ENCODE data around the gene VPS13C. TPM values are rescaled to one million over a fixed set of nuclear protein-coding genes. Genes with fewer than 3 reads are reported as not detected.

Gene VPS13C
- polyA plus RNA-seq, 1 experiment: 6.0 TPM

DNA sequence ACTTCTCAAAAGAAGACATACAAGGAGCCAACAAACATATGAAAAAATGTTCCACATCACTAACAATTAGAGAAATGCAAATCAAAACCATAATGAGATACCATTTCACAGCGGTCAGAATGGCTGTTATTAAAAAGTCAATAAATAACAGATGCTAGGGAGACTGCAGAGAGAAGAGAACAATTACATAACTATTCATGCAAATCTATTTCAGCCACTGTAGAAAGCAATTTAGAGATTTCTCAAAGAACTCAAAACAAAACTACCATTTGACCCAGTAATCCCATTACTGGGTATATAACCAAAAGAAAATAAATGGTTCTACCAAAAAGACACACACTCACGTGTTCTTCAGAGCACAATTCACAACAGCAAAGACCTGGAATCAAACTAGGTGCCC lies 116.3 kb downstream of the VPS13C start:
- CTCF ChIA-PET: interaction anchor here (0.9 kb wide), 1 partner anchor 29 kb away, joined by 3 read pairs; no protein-coding TSS in a partner anchor
- POLR2A ChIA-PET: interaction anchor here (0.6 kb wide), 1 partner anchor 27 kb away, joined by 10 read pairs; no protein-coding TSS in a partner anchor

DNA sequence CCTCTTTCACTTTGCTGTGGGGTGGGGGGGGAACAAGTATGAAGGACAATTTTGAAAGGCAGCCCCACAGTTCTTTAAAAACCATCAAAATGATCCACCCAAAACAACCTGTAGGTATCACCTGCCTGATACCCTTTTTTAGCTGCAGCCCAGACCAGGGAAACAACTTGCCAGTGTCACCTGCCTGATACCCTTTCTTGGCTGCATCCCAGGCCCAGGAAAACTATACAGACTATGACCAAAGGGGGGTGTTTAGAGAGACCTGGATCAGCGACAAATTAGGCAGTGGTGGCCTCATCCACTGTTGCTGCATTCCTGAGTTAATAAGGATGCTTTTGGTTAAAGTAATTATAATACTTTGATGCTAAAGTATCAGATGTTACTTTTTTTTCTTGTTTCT lies 122.0 kb downstream of the VPS13C start:
- TF ChIP-seq, protein P1, sequence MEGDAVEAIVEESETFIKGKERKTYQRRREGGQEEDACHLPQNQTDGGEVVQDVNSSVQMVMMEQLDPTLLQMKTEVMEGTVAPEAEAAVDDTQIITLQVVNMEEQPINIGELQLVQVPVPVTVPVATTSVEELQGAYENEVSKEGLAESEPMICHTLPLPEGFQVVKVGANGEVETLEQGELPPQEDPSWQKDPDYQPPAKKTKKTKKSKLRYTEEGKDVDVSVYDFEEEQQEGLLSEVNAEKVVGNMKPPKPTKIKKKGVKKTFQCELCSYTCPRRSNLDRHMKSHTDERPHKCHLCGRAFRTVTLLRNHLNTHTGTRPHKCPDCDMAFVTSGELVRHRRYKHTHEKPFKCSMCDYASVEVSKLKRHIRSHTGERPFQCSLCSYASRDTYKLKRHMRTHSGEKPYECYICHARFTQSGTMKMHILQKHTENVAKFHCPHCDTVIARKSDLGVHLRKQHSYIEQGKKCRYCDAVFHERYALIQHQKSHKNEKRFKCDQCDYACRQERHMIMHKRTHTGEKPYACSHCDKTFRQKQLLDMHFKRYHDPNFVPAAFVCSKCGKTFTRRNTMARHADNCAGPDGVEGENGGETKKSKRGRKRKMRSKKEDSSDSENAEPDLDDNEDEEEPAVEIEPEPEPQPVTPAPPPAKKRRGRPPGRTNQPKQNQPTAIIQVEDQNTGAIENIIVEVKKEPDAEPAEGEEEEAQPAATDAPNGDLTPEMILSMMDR (IDR thresholded peaks at IDR 0.05; ENCODE audit: insufficient read depth, low read depth, low read length): no peak
- CTCF ChIA-PET: no interaction called here
- Histone ChIP-seq H3K27me3 (ENCODE audit: control insufficient read depth, insufficient read depth, low read length) (no peaks in the 10 kb centered on the region), H3K4me3 (ENCODE audit: low read depth, low read length) (no peak overlapping the region), H3K36me3 (ENCODE audit: control insufficient read depth, insufficient read depth, low read length) (no peaks in the 10 kb centered on the region)
- POLR2A ChIA-PET: no interaction called here
- DNase-seq (ENCODE audit: low read depth): no peak

More for the DNA sequence above, 116.3 kb downstream of the VPS13C start:
- TF ChIP-seq, protein P1 (IDR thresholded peaks at IDR 0.05; ENCODE audit: insufficient read depth, low read depth, low read length): no peak
- no peaks in the 10 kb centered on the region for H3K27me3 ChIP-seq (ENCODE audit: control insufficient read depth, insufficient read depth, low read length)
- H3K4me3 ChIP-seq (ENCODE audit: low read depth, low read length): no peak overlapping the region
- no peaks in the 10 kb centered on the region for H3K36me3 ChIP-seq (ENCODE audit: control insufficient read depth, insufficient read depth, low read length)
- no peak for DNase-seq (ENCODE audit: low read depth)

DNA sequence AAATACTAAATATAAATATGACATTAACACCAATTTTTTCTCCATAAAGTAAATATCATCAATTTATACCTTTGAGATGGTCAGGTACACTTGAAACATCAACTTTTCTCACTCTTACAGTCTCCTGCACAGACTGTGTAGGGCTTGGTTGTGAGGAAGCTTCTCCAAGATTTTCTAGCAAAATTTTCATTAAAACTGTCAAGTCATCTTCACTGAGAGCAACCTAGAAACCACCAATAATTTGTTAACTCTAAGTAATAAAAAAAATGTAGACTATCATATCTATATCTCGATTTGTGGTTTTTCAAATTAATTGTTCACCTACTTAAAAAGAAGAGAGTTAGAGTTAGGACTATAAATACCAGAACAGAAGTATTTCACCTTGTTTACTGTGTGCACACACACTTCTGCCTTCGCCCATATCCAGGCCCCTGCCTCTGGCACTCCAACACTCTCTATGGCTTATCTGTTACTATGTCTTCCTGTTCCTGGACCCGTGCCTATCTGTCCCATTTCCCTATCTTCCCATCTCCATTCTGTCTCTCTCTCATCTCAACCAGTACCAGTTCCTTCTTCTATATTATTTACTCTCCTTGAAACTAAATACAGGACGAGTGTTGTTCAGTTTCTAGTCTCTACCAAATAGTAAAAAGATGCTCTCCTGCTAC lies 123.6 kb downstream of the VPS13C start:
- Histone ChIP-seq H3K36me3 (ENCODE audit: control insufficient read depth, insufficient read depth, low read length) (no peaks in the 10 kb centered on the region), H3K4me3 (ENCODE audit: low read depth, low read length) (no peak overlapping the region), H3K27me3 (ENCODE audit: control insufficient read depth, insufficient read depth, low read length) (no peaks in the 10 kb centered on the region)
- CTCF ChIA-PET: no interaction called here
- POLR2A ChIA-PET: no interaction called here
- DNase-seq (ENCODE audit: low read depth): no peak
- TF ChIP-seq, protein P1 (IDR thresholded peaks at IDR 0.05; ENCODE audit: insufficient read depth, low read depth, low read length): no peak

DNA sequence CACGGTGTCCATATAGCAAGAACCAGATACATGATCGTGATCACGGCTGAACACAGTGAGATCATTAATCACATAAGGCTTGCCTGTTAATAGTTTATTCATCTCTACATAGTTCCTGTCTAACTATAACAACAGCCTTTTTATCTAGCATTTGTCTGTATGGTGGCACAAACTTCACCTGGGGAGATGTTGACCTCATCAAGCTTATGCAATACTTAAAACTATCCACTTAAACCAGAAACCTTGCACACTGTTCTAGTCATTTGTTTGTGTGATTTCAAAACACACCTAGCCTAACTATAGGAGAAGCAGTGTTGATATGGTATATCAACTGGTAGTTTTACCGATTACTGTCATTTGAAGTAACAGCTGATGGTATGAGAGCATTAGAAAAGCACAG lies 124.8 kb downstream of the VPS13C start:
- TF ChIP-seq, protein P1 (IDR thresholded peaks at IDR 0.05; ENCODE audit: insufficient read depth, low read depth, low read length): no peak
- POLR2A ChIA-PET: no interaction called here
- H3K4me3 ChIP-seq (ENCODE audit: low read depth, low read length): no peak overlapping the region
- no peaks in the 10 kb centered on the region for H3K27me3 ChIP-seq (ENCODE audit: control insufficient read depth, insufficient read depth, low read length)
- CTCF ChIA-PET: interaction anchor here (0.7 to 1.2 kb wide), 2 partner anchors 29 to 35 kb away, joined by 3 to 4 read pairs; no protein-coding TSS in a partner anchor
- no peak for DNase-seq (ENCODE audit: low read depth)
- H3K36me3 ChIP-seq (ENCODE audit: control insufficient read depth, insufficient read depth, low read length): no peaks in the 10 kb centered on the region

DNA sequence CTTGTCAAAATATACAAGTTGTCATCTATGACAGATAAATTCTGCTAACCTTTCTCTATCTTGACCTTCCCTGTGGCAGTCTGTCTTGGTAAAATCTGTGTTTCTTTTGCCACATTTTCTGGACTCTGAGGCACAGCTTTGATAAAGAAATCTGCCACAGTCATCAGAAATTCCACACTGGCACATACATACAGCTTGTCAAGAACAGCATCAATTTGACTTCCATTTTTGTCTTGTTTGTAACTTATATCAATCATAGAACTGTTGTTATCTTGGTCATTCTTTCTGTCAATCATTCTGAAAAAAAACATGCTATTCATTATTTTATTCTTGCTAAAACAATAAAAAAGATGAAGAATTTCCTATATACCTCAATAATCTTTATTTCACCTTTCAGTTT lies 130.8 kb downstream of the VPS13C start:
- ChIA-PET CTCF (interaction anchor here (0.7 to 1.1 kb wide), 2 partner anchors 63 to 180 kb away, joined by 3 read pairs; no protein-coding TSS in a partner anchor), POLR2A (no interaction called here)
- Histone ChIP-seq H3K27me3 (ENCODE audit: control insufficient read depth, insufficient read depth, low read length) (no peaks in the 10 kb centered on the region), H3K36me3 (ENCODE audit: control insufficient read depth, insufficient read depth, low read length) (peaks cover 1% of the 10 kb centered on the region; the same call in 1 of the 2 replicates), H3K4me3 (ENCODE audit: low read depth, low read length) (no peak overlapping the region)
- TF ChIP-seq, protein P1 (IDR thresholded peaks at IDR 0.05; ENCODE audit: insufficient read depth, low read depth, low read length): no peak
- DNase-seq (ENCODE audit: low read depth): no peak

Data from BJ (cell line).